Stimulated activated CD4-positive, alpha-beta T cell treated with anti-CD3 and anti-CD28 coated beads, Interleukin-12 subunit alpha, Interleukin-12 subunit beta, amount 100 ng/mL, for 48 hours (primary cell): ENCODE data around the gene ST6GAL1.
"Not testable (repeated sequence)": the region's sequence is repeated elsewhere in the genome, so short reads cannot be mapped to it uniquely, and the experiment has no call there.

Experiments used
- DNase-seq, 3 donors: peaks; one replicate each; pipeline ENCODE4 v3.0.0-alpha.2; 2020; ENCODE audit warnings: low read depth in 2 of 3, low spot score in 1 of 3

Gene ST6GAL1

GRCh38 chr3:186939536-186939935 lies 9.2 kb downstream of the ST6GAL1 start:
- no peak for DNase-seq

DNA sequence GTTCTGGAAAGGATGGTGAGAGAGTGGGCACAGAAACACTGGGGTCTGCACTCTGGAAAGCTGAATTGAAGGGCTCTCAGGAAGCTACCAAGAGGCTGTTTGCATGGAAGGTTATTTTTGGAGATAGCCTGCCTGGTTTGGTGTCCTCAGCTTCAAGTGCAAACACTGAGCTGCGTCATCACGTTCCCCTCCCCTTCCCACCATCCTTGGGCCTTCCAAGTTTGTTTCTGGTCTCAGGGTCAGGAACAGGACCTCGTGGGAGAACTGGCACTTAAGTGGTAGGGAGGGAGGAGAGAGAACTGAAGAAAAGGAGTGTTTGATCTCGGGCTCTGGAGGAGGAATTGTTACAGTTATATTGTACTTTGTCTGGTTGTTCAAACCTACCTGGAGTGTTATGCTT lies 10.6 kb downstream of the ST6GAL1 start:
- no peak for DNase-seq

- DNase-seq, result no peak
Observed at GRCh38 chr3:186942168-186942567, 11.8 kb downstream of the ST6GAL1 start.

- DNase-seq, result no peak
Observed at GRCh38 chr3:186945255-186945823, 15.0 kb downstream of the ST6GAL1 start.

- DNase-seq, result no peak
Observed at GRCh38 chr3:186946756-186947375, 16.5 kb downstream of the ST6GAL1 start.

GRCh38 chr3:186949281-186949982 lies 19.1 kb downstream of the ST6GAL1 start:
- no peak for DNase-seq

GRCh38 chr3:186950402-186951093 lies 20.2 kb downstream of the ST6GAL1 start:
- no peak for DNase-seq

DNA sequence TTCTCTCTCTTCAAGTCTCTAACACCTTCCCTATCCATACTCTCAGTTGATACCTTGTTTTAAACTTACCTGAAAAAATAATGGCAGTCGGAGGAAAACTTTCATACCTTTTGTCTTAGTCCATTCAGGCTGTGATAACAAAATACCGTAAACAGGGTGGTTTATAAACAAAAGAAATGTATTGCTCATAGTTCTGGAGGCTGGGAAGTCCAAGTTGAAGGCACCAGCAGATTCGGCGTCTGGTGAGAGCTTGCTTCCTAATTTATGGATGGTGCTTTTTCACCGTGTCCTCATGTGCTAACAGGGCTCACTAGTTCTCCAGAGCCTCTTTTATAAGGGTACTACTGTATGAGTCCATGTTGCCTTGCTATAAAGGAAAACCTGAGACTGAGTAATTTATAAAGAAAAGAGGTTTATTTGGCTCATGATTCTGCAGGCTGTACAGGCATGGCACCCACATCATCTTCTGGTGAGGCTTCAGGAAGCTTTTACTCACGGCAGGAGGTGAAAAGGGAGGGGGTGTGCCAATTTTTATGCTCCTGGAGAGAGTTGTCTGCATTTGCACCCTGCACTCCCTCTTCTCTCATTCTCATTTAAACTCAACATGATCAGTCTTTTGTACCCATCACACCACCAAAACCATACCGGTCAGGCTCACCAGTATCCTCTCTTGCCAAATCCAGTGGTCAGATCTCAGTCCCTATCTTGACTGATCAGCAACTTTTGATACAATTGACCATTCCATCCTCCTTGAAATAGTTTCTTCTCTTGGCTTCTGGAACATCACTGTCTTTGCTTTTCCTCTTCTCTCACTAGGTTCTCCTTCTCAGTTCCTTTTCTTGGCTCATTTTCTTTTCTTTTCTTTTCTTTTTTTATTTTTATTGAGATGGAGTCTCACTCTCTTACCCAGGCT lies 21.6 kb downstream of the ST6GAL1 start:
- DNase-seq, result no peak

DNA sequence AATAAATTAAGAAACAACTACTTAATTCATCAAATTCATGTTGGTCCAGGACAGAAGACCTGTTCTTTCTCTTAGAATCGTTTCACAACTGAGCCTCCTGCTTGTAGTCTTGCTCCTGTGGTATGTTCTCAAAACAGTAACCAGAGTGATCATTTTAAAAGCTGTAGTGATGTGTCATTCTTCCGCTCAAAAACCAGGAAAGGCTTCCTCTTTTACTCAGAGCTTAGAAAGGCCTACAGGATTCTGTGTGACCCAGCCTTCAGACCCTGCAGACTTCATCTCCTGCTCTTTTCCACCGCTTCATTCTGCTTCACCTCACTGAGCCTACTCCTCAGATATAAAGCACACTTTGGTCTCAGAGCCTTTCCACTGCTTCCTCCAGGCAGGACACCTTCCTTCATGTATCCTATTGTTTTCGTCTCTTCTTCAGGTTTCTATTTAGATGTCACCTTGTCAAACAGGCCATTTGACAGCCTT lies 22.7 kb downstream of the ST6GAL1 start:
- no peak for DNase-seq

- not testable (repeated sequence) for DNase-seq
Observed at GRCh38 chr3:186953992-186954699, 23.8 kb downstream of the ST6GAL1 start.

DNA sequence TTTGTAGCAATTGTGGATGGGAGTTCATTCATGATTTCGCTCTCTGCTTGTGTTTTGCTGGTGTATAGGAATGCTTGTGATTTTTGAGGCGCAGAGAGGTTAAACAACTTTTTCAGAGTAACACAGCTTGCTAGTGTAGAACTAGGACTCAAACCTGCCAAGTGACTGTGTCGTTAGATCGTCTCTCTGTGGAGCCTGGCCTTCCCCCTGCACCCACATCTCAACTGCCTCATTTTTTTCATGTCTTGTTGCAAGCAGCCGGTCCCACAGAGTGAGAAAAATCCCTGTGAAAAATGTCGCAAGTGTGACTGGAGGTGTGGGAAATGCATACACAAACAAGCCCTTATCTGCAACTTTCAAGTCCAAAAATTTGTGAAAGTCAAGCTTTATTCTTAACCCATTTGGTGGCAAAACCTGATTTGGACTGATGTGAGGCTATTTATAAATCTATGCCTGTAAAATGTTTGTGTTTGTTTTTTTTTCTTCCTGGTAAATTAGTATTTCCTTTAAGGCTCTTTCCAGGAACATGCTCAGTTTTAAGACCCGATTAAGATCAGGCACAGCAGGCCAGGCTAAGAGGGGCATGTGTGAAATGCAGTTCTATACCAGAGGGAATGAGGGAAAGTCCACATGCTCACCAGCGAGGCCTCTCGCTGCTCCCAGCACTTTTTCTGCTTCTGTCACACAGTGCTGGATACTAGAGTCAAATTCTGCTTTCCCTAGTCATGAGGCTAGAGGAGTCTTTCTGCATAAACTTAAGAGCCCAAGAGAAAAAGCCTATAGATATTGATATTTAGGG lies 25.8 kb downstream of the ST6GAL1 start:
- no peak for DNase-seq

GRCh38 chr3:186959029-186959624 lies 28.8 kb downstream of the ST6GAL1 start:
- DNase-seq, result no peak

- no peak for DNase-seq
Observed at GRCh38 chr3:186960347-186960746, 30.0 kb downstream of the ST6GAL1 start.

DNA sequence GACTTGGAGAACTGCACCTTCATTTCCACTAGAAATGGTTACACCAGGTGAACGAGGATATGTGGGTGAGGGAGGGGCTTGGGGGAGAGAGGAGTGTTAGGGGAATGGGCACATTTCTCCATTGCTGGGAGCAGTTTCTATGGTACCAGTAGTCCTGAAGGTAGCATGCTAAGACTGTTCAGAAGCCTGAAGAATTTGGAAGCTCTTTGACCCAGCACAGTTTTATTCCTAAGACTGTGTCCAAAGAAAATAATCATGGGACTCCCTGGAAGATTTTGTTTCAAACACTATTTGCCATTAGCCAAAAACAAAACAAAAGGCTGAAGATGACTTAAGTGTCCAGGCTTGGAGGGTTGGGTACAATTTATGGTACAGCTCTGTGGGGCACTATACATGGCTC lies 32.1 kb downstream of the ST6GAL1 start:
- DNase-seq, result no peak

GRCh38 chr3:186963636-186964035 lies 33.3 kb downstream of the ST6GAL1 start:
- DNase-seq, result no peak

- DNase-seq, result no peak
Observed at GRCh38 chr3:186964071-186964470, 33.7 kb downstream of the ST6GAL1 start.

GRCh38 chr3:186964616-186965015 lies 34.3 kb downstream of the ST6GAL1 start:
- DNase-seq, result no peak

- no peak for DNase-seq
Observed at GRCh38 chr3:186965141-186965879, 35.0 kb downstream of the ST6GAL1 start.
